ENCODE data around the gene ENSA. TPM values are rescaled to one million over a fixed set of nuclear protein-coding genes. Genes with fewer than 3 reads are reported as not detected.
A peak's percentile ranks its signal among the peaks of the same experiment; 100 is the strongest.

Gene ENSA
- polyA plus RNA-seq, 1 donor (not counting 4 experiments of a cell fraction or from before 2014, with no cell fraction given) = 102 TPM

GRCh38 chr1:150615346-150616201, 13.8 kb downstream of the ENSA start:
- Histone ChIP-seq H3K4me2 (ENCODE audit: control insufficient read depth, extremely low read depth, insufficient read depth, low read depth, low read length) (no peak overlapping the region), H3K27ac (ENCODE audit: control insufficient read depth, insufficient read depth, low read length) (peak overlapping the region; percentile 26), H3K9me1 (ENCODE audit: control insufficient read depth, extremely low read depth, insufficient read depth, low read length) (no peaks in the 10 kb centered on the region), H2AFZ (ENCODE audit: control insufficient read depth, low read length) (no peak overlapping the region), H3K79me2 (ENCODE audit: control insufficient read depth, insufficient read depth, low read length) (peaks cover 2% of the 10 kb centered on the region), H3K9ac (ENCODE audit: control insufficient read depth, extremely low read depth, insufficient read depth, low read length) (no peak overlapping the region), H3K4me3 (ENCODE audit: control insufficient read depth in 2 of 3, extremely low read depth in 1 of 3, insufficient read depth in 2 of 3, low read depth in 1 of 3, low read length in 3 of 3) (no peak overlapping the region), H3K36me3 (ENCODE audit: control insufficient read depth in 2 of 2, extremely low read depth in 1 of 2, insufficient read depth in 2 of 2, low read length in 2 of 2) (peaks cover 8 to 28% of the 10 kb centered on the region in 2 experiments), H3K27me3 (ENCODE audit: control insufficient read depth, extremely low read depth, insufficient read depth, low read length) (no peaks in the 10 kb centered on the region), H3K4me1 (ENCODE audit: control insufficient read depth, extremely low read depth, insufficient read depth, low read length) (peaks cover 45% of the 10 kb centered on the region), H4K20me1 (ENCODE audit: control insufficient read depth, extremely low read depth, insufficient read depth, low read length) (no peaks in the 10 kb centered on the region), H3K9me3 (ENCODE audit: control insufficient read depth, low read depth, low read length) (no peaks in the 10 kb centered on the region)
- dilution Hi-C loops (cut with MboI; ENCODE audit: extremely low pct_ligation_motif_present, low sequenced_read_pairs) = no loop called here
- no peak for TF ChIP-seq CTCF (optimal IDR thresholded peaks at IDR 0.05 in 1 of 3, IDR thresholded peaks at IDR 0.05 in 1 of 3, conservative IDR thresholded peaks at IDR 0.05 in 1 of 3; ENCODE audit: extremely low read depth in 1 of 3, insufficient read depth in 2 of 3, low read length in 3 of 3)
- TF ChIP-seq EZH2 (IDR thresholded peaks at IDR 0.05; ENCODE audit: low read length) = no peak
- FAIRE-seq (no peak), DNase-seq (ENCODE audit: low read depth, low spot score) (no peak)

GRCh38 chr1:150613061-150613920, 16.1 kb downstream of the ENSA start:
- Histone ChIP-seq H2AFZ (ENCODE audit: control insufficient read depth, low read length) (no peak overlapping the region), H3K79me2 (ENCODE audit: control insufficient read depth, insufficient read depth, low read length) (no peaks in the 10 kb centered on the region), H3K36me3 (ENCODE audit: control insufficient read depth in 2 of 2, extremely low read depth in 1 of 2, insufficient read depth in 2 of 2, low read length in 2 of 2) (peaks cover 7 to 20% of the 10 kb centered on the region in 2 experiments), H3K27ac (ENCODE audit: control insufficient read depth, insufficient read depth, low read length) (peak overlapping the region; percentile 91), H3K27me3 (ENCODE audit: control insufficient read depth, extremely low read depth, insufficient read depth, low read length) (no peaks in the 10 kb centered on the region), H3K4me3 (ENCODE audit: control insufficient read depth in 2 of 3, extremely low read depth in 1 of 3, insufficient read depth in 2 of 3, low read depth in 1 of 3, low read length in 3 of 3) (peak overlapping the region in 2 of 3 experiments; percentile 6 to 11), H3K4me1 (ENCODE audit: control insufficient read depth, extremely low read depth, insufficient read depth, low read length) (peaks cover 42% of the 10 kb centered on the region), H3K9me1 (ENCODE audit: control insufficient read depth, extremely low read depth, insufficient read depth, low read length) (no peaks in the 10 kb centered on the region), H3K4me2 (ENCODE audit: control insufficient read depth, extremely low read depth, insufficient read depth, low read depth, low read length) (peak overlapping the region; percentile 78), H3K9ac (ENCODE audit: control insufficient read depth, extremely low read depth, insufficient read depth, low read length) (peak overlapping the region; percentile 42), H4K20me1 (ENCODE audit: control insufficient read depth, extremely low read depth, insufficient read depth, low read length) (no peaks in the 10 kb centered on the region), H3K9me3 (ENCODE audit: control insufficient read depth, low read depth, low read length) (no peaks in the 10 kb centered on the region)
- dilution Hi-C loops (cut with MboI; ENCODE audit: extremely low pct_ligation_motif_present, low sequenced_read_pairs) = no loop called here
- no peak for TF ChIP-seq CTCF (optimal IDR thresholded peaks at IDR 0.05 in 1 of 3, IDR thresholded peaks at IDR 0.05 in 1 of 3, conservative IDR thresholded peaks at IDR 0.05 in 1 of 3; ENCODE audit: extremely low read depth in 1 of 3, insufficient read depth in 2 of 3, low read length in 3 of 3)
- TF ChIP-seq EZH2 (IDR thresholded peaks at IDR 0.05; ENCODE audit: low read length) = no peak
- FAIRE-seq = peak; percentile 87
- no peak for DNase-seq (ENCODE audit: low read depth, low spot score)

Measured in keratinocyte (primary cell).